ENCODE results near the gene CPEB4. TPM values are rescaled to one million over a fixed set of nuclear protein-coding genes. Genes with fewer than 3 reads are reported as not detected.

Gene CPEB4
- total RNA-seq, 1 experiment from 2014 or later, result 7.2 TPM

DNA sequence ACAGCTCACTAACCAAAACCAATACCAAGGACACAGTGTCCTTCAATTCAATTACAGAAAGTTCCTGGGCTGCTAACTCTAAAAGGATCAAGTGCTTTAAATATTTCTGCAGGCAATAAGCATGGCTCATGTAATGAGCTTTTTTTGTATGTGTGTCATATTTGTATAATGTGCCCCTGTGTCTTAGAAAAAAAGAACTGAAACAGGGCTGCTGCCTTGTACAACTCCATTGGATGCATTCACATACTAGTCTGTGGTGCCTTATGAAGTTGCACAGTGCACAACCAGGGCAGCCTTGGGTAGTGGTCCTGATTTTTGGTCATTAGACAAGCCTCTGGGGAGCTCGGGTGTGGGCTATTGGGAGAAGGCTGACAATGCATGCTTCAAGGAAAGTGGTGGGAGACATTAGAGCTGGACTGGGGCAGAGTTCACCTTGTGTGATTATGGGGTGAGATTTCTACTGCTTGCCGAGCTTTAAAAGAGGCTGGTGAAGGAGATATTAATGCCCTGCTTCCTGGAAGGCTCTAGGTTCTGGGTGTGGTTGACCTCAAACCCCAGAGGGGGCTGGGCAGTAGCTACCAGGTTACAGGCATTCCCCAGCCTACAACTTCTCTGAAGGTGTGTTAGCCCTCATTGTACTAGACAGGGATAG is 3.6 kb upstream of the CPEB4 start:
- DNase-seq (ENCODE audit: low spot score), result peak; percentile 53

DNA sequence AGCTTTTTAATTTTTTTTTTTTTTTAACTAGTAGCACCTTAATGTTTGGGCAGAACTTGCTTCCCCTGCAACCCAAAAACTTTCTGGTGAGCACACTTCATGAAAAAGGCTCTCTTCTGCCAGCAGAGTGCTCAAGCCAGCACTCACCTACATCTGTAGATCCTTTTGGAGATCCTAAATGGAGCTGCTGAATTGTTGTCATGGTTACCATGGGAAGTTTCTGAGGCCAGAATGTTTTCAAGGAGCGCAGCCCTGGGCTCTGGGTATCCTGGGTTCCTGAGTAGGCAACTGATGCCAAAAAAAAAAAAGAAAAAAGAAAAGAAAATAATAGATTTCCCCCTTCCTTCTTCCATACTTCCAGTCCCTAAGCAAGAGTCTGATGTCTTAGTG is 3.1 kb upstream of the CPEB4 start:
- no peak for DNase-seq (ENCODE audit: low spot score)

DNA sequence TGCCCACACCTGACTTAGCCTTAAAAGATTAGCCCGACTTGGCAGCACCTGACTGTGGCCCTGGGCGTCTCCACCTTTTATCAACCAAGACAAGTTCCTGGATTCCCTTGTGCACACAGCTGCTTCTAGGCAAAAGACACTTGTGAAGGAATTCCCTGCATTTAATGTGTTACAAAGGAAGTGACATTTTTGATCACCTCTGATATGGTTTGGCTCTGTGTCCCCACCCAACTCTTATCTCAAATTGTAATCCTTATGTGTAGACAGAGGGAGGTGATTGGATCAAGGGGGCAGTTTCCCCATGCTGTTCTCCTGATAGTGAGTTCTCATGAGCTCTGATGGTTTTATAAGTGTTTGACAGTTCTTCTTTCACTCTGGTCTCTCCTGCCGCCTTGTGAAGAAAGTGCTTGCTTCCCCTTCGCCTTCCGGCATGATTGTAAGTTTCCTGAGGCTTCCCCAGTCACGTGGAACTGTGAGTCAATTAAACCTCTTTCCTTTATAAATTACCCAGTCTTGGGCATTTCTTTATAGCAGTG is 2.6 kb upstream of the CPEB4 start:
- DNase-seq (ENCODE audit: low spot score), result peak; percentile 77

DNA sequence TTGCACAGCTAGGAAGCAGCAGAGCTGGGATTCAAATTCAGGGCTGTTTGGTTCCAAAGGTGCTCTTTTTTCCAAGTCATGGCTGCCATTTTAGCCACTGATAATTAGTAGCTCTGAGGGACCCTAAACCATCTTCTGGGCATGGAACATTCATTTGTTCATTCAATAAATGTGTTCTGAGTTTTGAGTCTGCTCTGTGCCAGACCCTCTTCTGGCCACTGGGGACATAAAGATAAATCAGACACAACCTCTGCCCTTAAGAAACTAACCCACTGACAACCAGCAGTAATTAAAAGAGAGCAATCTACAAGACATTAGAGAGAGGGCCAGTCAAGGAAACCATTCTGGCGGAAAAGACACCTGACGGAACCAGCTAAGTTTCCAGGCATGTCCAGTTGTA is 2.0 kb upstream of the CPEB4 start:
- no peak for DNase-seq (ENCODE audit: low spot score)

DNA sequence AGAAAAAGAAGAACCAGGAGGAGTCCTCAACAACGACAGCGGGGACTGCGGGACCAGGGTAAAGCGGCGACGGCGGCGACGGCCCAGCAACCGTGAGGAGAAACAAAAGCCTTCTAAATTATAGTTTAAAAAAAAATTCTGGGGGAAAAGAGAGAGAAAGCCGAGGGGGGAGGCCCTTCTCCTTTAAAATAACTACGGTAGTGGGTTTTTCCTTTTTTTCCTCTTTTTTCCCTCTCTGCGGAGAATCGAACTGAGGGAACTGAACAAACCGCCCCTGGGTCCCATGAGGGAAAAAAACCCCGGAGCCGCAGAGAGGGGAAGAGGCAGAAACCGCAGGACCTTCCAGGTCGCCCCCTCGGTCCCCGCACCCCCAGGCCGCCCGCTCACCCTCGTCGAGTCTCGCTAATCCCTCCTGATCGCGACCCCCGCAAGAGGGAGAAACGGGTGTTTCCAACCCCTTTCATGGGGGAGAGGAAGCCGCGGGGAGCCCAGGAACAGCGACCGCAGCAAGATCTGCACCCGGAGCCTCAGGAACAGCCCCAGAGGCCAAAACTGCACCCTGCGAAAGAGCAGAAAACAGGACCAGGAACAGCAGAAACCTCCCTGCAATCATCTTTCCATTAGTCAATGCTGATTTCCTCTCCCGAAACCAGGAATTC is 453 bp downstream of the CPEB4 start:
- DNase-seq (ENCODE audit: low spot score), result no peak

DNA sequence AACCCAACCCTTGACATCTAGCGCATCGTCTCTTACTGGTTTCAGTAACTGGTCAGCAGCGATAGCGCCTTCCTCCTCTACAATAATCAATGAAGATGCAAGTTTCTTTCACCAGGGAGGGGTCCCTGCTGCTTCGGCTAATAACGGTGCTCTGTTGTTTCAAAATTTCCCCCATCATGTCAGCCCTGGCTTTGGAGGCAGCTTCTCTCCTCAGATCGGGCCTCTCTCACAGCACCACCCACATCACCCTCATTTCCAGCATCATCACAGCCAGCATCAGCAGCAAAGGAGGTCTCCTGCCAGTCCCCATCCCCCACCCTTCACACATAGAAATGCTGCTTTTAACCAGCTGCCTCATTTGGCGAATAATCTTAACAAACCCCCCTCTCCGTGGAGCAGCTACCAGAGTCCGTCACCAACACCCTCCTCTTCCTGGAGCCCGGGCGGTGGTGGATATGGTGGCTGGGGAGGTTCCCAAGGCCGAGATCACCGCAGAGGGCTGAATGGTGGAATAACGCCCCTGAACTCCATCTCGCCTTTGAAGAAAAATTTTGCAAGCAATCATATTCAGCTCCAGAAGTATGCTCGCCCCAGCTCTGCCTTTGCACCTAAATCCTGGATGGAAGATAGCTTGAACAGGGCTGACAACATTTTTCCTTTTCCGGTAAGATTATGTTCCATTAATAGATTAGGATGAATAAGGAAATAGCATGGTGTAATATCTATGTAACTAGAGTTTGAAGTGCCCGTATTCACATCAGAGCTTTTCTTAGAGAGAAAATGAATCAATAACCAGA is 2.2 kb downstream of the CPEB4 start:
- DNase-seq (ENCODE audit: low spot score), result no peak

DNA sequence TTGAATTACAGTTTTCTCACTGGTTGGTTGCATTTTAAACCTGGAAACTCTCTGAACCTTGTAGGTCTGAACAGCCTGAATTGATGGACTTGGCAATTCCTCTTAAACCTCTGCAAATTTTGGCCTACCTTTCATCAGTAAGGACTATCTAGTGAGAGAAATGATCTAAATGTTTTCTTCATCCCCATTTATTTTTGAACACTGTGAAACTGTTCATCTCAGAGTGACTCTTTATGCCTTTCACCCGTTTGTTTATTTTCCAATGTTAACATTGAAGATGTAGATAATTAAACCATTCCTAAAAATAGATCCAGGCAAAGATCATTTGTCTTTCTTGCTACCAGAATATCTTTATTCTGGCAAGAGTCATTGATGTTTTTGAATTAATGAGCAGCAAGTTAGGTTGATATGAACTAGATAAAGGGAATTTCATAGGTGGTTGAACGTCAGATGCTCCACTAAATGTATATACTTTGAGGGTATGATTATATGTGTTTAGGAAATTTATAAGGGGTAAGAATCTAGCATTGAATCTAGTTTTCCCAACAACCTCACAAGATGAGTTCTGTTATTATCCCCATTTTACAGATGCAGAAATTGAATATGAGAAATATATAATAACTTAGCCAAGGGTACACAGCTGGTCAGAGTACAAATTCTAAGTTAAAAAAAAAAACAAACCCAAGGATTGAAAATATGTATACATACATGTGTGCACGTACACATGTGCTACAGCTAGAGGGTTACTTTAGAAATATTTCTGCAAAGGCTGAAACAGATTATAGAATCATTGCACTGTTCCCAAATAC is 3.4 kb downstream of the CPEB4 start:
- no peak for DNase-seq (ENCODE audit: low spot score)

DNA sequence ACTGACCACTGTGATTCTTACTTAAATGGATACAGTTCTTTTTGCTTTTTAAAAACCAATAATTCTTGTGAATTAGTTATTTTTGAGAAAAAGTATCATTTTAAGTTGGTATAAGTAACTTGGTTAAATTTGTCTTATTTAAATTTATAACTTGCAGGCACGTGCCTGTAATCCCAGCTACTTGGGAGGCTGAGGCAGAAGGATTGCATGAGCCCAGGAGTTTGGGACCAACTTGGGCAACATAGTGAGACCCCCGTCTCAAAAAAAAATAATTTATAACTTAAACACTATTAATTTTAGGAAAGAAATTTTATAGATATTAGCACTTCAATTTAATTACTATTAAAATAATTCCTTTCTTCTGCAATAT is 5.0 kb downstream of the CPEB4 start:
- no peak for DNase-seq (ENCODE audit: low spot score)

DNA sequence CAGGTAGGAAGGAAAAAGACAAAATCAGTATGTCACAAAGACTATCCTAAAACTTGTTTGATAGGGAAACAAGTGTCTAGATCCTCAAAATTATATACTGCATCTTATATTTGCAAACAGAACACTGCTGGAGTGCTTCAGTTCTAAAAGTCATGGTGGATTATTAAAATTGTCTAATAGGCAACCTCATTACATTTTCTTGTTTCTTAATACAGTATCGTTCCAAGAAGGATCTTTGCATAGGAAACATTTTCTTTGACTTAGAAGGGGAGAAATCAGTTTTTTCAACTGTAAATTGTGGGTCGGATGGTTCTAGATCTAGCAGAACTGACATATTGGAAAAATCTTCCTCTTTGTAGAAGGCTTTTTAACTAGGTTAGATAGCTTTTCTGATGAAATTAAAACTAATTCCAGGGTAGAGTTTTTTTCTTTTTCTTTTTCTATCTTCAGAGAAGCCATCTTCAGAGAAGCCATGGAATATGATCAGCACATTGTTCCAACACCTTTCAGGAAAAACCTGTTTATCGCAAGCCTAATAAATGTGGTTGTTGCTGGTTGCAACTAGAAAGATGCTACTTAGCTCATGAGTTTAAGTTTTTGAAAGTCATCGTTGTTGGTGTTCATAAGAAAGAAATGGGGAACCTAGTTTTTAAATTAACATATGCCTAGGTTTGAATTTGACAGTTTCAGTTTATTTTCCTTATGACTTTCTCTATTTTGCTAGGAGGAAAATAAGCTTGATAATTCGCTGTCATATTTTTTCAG is 7.4 kb downstream of the CPEB4 start:
- DNase-seq (ENCODE audit: low spot score), result no peak

DNA sequence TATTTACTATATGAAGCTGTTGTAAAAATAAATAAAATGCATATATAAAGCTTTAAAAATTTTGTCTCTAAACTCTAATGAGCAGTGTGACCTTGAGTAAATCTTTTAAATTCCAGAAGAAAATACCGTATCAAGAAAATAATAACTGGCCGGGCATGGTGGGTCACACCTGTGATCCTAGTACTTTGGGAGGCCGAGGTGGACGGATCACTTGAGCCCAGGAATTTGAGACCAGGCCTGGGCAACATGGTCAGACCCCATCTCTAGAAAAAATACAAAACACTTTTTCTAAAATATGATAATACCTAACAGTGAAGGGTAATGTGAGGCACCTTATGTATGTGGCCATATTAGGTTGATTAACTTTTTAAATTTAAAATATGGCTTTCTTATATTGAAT is 8.5 kb downstream of the CPEB4 start:
- no peak for DNase-seq (ENCODE audit: low spot score)

DNA sequence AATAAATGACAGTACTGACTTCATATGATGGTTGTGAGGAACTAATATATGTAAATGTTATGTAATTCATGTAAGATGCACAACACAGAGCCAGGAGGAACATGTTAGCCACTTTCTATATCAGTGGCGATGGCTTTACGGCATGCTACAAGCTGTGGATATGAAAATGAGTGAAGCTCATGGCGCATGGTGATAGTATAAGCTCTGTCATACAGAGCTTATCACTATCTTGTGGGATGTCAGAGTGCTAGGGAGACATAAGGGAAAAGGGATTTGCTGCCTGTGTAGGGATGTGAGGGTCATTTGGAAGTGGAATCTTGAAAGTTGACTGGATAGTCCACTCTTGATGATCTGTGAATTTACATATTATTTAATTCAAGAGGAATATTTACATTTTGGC is 13.6 kb downstream of the CPEB4 start:
- DNase-seq (ENCODE audit: low spot score), result no peak

DNA sequence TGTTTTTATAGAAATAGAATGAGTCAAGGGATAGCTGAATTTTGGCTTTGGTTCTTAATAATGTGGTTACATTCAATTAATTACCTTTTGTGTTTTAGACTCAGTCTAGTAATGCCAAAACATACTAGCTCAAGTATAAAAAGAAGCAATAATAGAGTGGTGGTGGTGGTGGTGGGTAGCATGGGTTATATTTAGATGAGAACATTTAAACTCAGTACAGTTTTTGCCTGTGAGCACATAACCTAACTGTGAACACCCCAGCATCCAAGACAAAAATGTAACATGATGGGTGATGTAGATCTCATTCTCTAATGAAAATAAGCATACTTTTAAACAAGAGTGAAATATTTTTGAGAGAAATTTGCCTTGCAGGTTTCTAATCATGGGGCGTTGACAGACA is 14.2 kb downstream of the CPEB4 start:
- DNase-seq (ENCODE audit: low spot score), result no peak

DNA sequence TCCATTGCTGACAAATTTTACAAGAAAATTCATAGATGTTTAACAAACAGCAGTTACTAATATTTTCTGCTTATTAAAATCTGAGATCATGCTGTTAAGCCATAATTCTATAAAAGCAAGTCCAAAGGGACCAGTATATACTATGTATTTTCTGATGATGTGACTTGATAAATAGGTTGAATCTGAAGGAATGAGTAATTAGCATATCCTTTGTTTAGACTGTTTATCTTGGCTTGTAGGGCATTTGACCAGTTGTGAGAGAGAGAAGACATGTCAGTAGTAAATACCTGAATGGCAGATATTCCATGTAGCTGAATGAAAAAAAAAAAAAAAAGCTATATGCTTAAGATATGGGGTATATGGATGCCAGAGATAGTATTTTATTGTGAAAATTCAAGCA is 14.6 kb downstream of the CPEB4 start:
- no peak for DNase-seq (ENCODE audit: low spot score)

DNA sequence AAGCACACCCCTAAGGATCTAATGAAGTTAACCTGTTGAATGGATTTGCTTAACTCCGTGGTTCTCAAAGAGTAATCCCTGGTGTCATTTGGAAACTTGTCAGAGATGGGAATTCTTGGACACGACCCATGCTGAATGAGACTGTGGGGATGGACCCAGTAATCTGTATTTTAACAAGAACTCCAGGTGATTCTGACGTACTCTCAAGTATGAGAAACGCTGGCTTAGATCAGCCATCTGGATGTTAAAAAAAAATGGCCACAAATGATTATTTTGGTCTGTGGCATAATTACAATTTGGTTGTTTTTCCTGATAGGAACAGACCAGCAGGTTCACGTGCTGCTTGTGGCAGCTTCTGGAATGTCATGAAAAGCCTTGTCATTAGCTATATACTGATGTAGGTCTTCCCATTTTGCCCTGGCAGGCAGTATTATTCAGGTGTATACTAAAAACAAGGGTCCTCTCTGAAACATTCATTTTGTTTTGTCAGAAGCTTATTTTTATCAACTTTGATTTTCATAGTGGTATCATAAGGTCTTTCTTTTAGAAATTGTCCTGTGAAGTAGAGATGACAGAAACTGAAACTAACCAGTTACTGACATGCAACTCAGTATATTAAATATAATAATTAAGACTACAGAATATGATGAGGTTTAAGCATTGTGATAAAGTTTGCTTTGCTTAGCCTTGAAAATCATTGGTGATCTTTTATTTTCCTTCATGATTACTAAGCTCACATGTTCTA is 15.4 kb downstream of the CPEB4 start:
- no peak for DNase-seq (ENCODE audit: low spot score)

DNA sequence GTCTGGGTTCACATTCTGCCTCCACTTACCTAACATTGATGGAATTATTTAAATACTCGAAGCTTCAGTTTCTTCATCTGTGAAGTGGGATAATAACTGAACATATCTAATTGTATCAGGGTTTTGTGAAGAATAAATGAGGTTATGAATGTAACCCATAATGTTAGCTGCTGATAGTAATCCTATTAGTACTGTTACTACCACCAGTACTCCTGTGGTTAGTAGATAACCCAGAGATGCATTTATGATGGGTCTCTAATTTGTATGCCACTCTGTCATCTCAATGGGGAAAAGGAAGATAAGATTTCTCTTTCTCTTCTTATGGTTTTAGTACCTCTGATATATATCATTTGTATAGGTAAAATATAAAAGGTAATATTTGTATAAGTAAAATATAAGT is 16.0 kb downstream of the CPEB4 start:
- no peak for DNase-seq (ENCODE audit: low spot score)

DNA sequence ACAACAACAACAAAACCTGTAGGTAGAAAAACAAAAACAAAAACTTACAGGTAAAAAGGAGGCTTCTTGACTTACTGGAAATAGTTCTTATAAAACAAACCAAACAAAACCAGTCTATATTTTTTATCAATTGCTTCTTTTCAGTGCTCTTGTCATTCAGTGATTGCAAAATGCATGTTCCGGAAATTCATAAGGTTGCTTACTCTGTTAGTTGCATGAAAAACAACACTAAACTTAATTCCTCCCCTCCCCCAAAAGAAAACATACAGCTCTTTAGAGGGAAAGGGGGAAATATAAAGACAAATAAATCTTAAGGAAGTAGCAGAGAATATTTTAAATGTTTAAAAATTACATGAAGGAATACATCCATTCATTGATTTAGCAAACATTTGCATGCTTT is 19.1 kb downstream of the CPEB4 start:
- no peak for DNase-seq (ENCODE audit: low spot score)

DNA sequence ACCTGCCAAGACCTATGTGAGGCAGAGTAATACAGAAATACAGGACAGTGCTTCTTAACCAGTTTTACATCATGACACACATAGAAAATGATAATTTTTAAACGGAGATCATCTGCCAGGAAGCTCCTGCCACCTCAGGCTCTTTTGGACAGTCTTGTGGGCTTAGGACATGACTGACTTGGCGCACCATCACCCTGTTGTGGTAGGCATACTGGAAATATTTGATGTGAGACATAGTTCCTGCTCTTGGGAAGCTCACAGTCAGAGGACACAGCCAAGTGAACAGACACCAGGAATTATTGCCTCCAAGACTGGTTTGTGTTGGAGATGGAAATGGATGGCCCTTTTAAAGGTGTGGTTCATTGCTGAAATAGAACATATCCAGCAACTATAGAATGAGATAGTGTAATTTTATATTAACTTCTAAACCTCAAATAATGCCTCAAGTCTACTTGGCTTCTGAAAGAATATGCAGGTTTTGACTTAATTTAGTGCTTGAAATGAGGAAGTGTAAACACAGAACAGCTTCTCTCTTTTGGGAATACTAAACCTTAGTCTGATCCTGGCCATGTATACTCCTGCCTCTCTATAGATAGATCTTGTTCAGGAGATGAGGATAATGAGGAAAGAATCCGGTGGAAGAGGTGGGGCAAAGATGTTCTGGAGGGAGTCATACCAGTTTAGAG is 19.7 kb downstream of the CPEB4 start:
- no peak for DNase-seq (ENCODE audit: low spot score)

DNA sequence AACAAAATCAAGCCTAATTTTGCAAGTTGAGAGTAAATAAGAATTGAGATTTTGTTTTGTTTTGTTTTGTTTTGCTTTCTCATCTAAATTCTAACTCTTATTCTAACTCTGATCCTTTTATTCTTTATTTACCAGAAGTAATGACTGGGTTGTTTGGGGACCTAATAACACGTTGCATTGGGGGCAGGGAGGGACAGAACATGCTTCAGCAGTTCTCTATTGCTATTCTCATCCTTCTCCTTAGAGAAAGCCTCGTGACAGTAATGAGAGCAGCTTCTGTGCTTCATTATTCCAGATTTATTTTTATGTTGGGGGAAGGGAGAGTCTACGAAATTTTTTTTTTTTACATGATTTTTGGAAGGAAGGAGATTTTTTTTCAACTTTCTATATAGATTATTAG is 21.1 kb downstream of the CPEB4 start:
- DNase-seq (ENCODE audit: low spot score), result no peak

DNA sequence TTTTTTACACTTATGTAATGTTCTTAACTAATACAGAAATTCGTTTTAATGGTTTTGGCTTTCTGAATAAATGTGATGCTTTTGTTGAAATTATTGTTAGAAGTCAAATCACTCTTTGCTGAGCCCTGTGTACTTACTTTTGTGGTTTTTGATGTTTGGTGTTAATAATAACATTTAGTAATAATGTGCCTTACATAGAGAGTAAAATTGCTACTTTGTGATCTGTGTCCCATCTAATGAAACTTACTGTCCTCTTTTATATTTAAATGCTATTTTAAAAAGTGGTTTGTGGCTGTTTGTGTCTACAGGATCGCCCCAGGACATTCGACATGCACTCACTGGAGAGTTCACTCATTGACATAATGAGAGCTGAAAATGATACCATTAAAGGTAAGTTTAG is 22.1 kb downstream of the CPEB4 start:
- no peak for DNase-seq (ENCODE audit: low spot score)

DNA sequence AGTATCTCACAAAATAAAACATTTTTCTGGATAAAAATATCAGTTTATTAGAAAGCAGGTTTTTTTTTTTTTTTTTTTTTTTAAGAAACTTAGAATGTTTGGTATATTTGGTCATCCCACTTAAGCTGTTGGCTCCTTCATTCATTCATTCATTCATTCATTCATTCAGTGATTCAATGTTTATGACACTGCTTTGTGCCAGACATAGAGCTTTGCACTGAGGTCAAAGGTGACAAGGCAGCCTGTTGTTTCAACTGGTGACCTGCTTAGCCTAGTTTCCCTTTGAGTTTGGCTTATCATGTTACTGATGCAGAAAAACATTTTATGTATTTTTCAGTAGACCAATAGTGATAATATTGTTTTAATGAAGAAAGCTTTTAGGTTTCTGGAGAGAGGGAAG is 23.5 kb downstream of the CPEB4 start:
- DNase-seq (ENCODE audit: low spot score), result no peak
